ENCODE measurements around the gene CDK7. TPM values are rescaled to one million over a fixed set of nuclear protein-coding genes. Genes with fewer than 3 reads are reported as not detected.
A peak's percentile ranks its signal among the peaks of the same experiment; 100 is the strongest.

The CDK7 gene
- total RNA-seq, 1 experiment from 2014 or later: 44.4 TPM

GRCh38 chr5:69285448-69286116, 50.9 kb downstream of the CDK7 start:
- POLR2A ChIA-PET: no interaction called here
- DNase-seq (ENCODE audit: low read depth, low spot score) (no peak), ATAC-seq (peak; percentile 32; the same call in 1 of the 2 replicates)
- no peaks in the 10 kb centered on the region for H3K4me1 ChIP-seq (ENCODE audit: control insufficient read depth, insufficient read depth, low read length)
- no peak for TF ChIP-seq SIN3A (IDR thresholded peaks at IDR 0.05; ENCODE audit: borderline replicate concordance, insufficient read depth, low read depth, low read length)
- TF ChIP-seq, protein P1, sequence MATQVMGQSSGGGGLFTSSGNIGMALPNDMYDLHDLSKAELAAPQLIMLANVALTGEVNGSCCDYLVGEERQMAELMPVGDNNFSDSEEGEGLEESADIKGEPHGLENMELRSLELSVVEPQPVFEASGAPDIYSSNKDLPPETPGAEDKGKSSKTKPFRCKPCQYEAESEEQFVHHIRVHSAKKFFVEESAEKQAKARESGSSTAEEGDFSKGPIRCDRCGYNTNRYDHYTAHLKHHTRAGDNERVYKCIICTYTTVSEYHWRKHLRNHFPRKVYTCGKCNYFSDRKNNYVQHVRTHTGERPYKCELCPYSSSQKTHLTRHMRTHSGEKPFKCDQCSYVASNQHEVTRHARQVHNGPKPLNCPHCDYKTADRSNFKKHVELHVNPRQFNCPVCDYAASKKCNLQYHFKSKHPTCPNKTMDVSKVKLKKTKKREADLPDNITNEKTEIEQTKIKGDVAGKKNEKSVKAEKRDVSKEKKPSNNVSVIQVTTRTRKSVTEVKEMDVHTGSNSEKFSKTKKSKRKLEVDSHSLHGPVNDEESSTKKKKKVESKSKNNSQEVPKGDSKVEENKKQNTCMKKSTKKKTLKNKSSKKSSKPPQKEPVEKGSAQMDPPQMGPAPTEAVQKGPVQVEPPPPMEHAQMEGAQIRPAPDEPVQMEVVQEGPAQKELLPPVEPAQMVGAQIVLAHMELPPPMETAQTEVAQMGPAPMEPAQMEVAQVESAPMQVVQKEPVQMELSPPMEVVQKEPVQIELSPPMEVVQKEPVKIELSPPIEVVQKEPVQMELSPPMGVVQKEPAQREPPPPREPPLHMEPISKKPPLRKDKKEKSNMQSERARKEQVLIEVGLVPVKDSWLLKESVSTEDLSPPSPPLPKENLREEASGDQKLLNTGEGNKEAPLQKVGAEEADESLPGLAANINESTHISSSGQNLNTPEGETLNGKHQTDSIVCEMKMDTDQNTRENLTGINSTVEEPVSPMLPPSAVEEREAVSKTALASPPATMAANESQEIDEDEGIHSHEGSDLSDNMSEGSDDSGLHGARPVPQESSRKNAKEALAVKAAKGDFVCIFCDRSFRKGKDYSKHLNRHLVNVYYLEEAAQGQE (IDR thresholded peaks at IDR 0.05; ENCODE audit: insufficient read depth in 1 of 2, low read depth in 2 of 2, low read length in 1 of 2): no peak
- no peaks in the 10 kb centered on the region for H3K36me3 ChIP-seq (ENCODE audit: control insufficient read depth, insufficient read depth, low read length)
- no TSS peak for BruUV-seq (replicated peaks)
- intact Hi-C loops (cut with micrococcal nuclease; ENCODE audit: unreplicated experiment) (no loop called here), in situ Hi-C loops (cut with HindIII; ENCODE audit: low pct_unique_long_range_greater_than_20kb, low sequenced_read_pairs) (no loop called here)
- H3K27me3 ChIP-seq (ENCODE audit: control insufficient read depth, insufficient read depth, low read length): no peaks in the 10 kb centered on the region
- no peak overlapping the region for H3K27ac ChIP-seq (ENCODE audit: low read length)
- H3K4me3 ChIP-seq (ENCODE audit: low read depth in 2 of 2, low read length in 2 of 2): no peak overlapping the region
- CTCF ChIA-PET: no interaction called here
- H3K9me3 ChIP-seq (ENCODE audit: control insufficient read depth, insufficient read depth, low read depth, low read length): no peaks in the 10 kb centered on the region

DNA sequence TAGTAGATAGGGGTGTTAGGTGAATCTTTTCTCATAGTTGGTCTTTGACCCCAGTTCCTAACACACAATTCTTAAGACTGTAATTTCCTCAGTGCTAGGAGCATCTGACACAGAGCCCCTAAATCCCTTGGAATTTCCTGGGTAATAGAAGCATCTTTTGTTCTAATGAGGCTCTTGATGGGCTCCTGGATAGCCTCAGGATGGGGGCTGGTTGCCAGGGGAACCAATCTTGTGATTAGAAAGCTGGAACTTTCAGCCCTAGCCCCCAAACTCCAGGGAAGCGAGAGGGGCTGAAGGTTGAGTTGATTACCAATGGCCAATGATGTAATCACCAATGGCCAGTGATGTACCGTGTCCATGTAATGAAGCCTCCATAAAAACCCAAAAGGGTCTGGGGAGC, 53.4 kb downstream of the CDK7 start:
- H3K27ac ChIP-seq (ENCODE audit: low read length): no peak overlapping the region
- TF ChIP-seq, protein P1 (IDR thresholded peaks at IDR 0.05; ENCODE audit: insufficient read depth in 1 of 2, low read depth in 2 of 2, low read length in 1 of 2): no peak
- ATAC-seq: no peak
- H3K4me1 ChIP-seq (ENCODE audit: control insufficient read depth, insufficient read depth, low read length): no peaks in the 10 kb centered on the region
- no peaks in the 10 kb centered on the region for H3K27me3 ChIP-seq (ENCODE audit: control insufficient read depth, insufficient read depth, low read length)
- DNase-seq (ENCODE audit: low read depth, low spot score): no peak
- intact Hi-C loops (cut with micrococcal nuclease; ENCODE audit: unreplicated experiment): no loop called here
- CTCF ChIA-PET: interaction anchor here (1.1 kb wide), 1 partner anchor 11 kb away, joined by 3 read pairs; no protein-coding TSS in a partner anchor
- in situ Hi-C loops (cut with HindIII; ENCODE audit: low pct_unique_long_range_greater_than_20kb, low sequenced_read_pairs): no loop called here
- BruUV-seq (replicated peaks): no TSS peak
- POLR2A ChIA-PET: no interaction called here
- H3K9me3 ChIP-seq (ENCODE audit: control insufficient read depth, insufficient read depth, low read depth, low read length): no peaks in the 10 kb centered on the region
- H3K36me3 ChIP-seq (ENCODE audit: control insufficient read depth, insufficient read depth, low read length): no peaks in the 10 kb centered on the region
- H3K4me3 ChIP-seq (ENCODE audit: low read depth in 2 of 2, low read length in 2 of 2): no peak overlapping the region

DNA sequence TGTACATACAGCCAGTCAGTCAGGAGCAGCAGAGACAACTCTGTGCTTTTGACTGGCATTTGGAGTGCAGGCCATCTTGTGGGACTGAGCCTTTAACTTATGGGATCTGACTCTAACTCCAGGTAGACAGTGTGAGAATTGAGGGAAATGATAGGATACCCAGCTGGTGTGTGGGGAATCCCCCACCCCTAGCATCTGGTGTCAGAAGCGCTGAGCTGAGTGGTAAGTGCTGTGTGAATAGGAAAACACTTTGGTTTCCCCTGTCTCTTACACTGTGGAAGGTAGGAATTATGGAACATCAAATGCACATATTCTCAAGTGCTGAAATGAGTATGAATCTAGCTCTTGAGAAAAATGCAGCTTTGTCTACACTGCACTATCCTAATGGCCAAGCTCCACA, 54.0 kb downstream of the CDK7 start:
- no peaks in the 10 kb centered on the region for H3K36me3 ChIP-seq (ENCODE audit: control insufficient read depth, insufficient read depth, low read length)
- no TSS peak for BruUV-seq (replicated peaks)
- H3K4me3 ChIP-seq (ENCODE audit: low read depth in 2 of 2, low read length in 2 of 2): no peak overlapping the region
- no peaks in the 10 kb centered on the region for H3K27me3 ChIP-seq (ENCODE audit: control insufficient read depth, insufficient read depth, low read length)
- H3K4me1 ChIP-seq (ENCODE audit: control insufficient read depth, insufficient read depth, low read length): no peaks in the 10 kb centered on the region
- H3K9me3 ChIP-seq (ENCODE audit: control insufficient read depth, insufficient read depth, low read depth, low read length): no peaks in the 10 kb centered on the region
- POLR2A ChIA-PET: no interaction called here
- in situ Hi-C loops (cut with HindIII; ENCODE audit: low pct_unique_long_range_greater_than_20kb, low sequenced_read_pairs): no loop called here
- TF ChIP-seq, protein P1 (IDR thresholded peaks at IDR 0.05; ENCODE audit: insufficient read depth in 1 of 2, low read depth in 2 of 2, low read length in 1 of 2): no peak
- TF ChIP-seq POLR2AphosphoS5 (IDR thresholded peaks at IDR 0.05; ENCODE audit: low read depth, low read length) (no peak), TCF7L2 (IDR thresholded peaks at IDR 0.05; ENCODE audit: low read depth, low read length) (no peak), SIN3A (IDR thresholded peaks at IDR 0.05; ENCODE audit: borderline replicate concordance, insufficient read depth, low read depth, low read length) (no peak)
- TF ChIP-seq, protein P2, sequence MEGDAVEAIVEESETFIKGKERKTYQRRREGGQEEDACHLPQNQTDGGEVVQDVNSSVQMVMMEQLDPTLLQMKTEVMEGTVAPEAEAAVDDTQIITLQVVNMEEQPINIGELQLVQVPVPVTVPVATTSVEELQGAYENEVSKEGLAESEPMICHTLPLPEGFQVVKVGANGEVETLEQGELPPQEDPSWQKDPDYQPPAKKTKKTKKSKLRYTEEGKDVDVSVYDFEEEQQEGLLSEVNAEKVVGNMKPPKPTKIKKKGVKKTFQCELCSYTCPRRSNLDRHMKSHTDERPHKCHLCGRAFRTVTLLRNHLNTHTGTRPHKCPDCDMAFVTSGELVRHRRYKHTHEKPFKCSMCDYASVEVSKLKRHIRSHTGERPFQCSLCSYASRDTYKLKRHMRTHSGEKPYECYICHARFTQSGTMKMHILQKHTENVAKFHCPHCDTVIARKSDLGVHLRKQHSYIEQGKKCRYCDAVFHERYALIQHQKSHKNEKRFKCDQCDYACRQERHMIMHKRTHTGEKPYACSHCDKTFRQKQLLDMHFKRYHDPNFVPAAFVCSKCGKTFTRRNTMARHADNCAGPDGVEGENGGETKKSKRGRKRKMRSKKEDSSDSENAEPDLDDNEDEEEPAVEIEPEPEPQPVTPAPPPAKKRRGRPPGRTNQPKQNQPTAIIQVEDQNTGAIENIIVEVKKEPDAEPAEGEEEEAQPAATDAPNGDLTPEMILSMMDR (IDR thresholded peaks at IDR 0.05): no peak
- no peak overlapping the region for H3K27ac ChIP-seq (ENCODE audit: low read length)
- CTCF ChIA-PET: interaction anchor here (1.1 kb wide), 1 partner anchor 12 kb away, joined by 3 read pairs; no protein-coding TSS in a partner anchor
- ATAC-seq: peak; percentile 34; the same call in 1 of the 2 replicates
- no peak for DNase-seq (ENCODE audit: low read depth, low spot score)
- intact Hi-C loops (cut with micrococcal nuclease; ENCODE audit: unreplicated experiment): no loop called here

All from Panc1 (cell line).